ENCODE data around the gene WNK2.
"Not testable (repeated sequence)": the region's sequence is repeated elsewhere in the genome, so short reads cannot be mapped to it uniquely, and the experiment has no call there.

WNK2 gene

GRCh38 chr9:93183663-93184431 lies at the start of gene WNK2:
Gene WNK2 (plus strand): TSS chr9:93184139. CDS start chr9:93184930, 791 bp downstream.
- in situ Hi-C loops (cut with MboI; ENCODE audit: low sequenced_read_pairs): no loop called here

GRCh38 chr9:93134740-93135444 lies 49.0 kb upstream of the WNK2 start:
- H3K36me3 ChIP-seq (replicated peaks): no peaks in the 10 kb centered on the region
- in situ Hi-C loops (cut with MboI; ENCODE audit: low sequenced_read_pairs): no loop called here
- H3K27me3 ChIP-seq (ENCODE audit: low read depth): no peaks in the 10 kb centered on the region

More at GRCh38 chr9:93183663-93184431, at the start of gene WNK2:
- no peaks in the 10 kb centered on the region for H3K9me3 ChIP-seq
- H3K4me1 ChIP-seq: peaks cover 18% of the 10 kb centered on the region
- peak within 1 kb of the TSS; percentile 59 for H3K4me3 ChIP-seq
- peak in 1 of 2 experiments; percentile 60 for DNase-seq (ENCODE audit: low spot score in 2 of 2)
- H3K27me3 ChIP-seq (ENCODE audit: low read depth): no peaks in the 10 kb centered on the region
- H3K36me3 ChIP-seq (replicated peaks): peaks cover 3% of the 10 kb centered on the region

DNA sequence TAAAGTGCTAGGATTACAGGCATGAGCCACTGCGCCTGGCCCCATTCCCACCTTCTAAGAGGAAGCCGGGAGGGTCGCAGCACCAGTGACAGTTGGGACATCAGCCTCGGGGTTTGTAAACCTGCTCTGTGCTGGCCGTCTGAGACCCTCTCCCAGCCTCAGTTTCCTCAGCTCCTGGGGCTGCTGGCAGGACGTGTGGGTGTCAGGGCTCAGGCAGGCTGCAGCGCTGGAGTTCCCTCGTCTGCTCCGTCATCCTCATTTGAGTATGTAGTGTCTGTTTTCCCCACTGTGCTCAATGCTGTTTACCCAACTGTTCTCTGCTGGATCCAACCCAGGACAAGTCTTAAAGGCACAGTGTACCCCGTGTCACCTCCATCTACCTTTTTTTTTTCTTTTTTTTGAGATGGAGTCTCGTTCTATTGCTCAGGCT lies 47.9 kb upstream of the WNK2 start:
- Histone ChIP-seq H3K4me1 (peaks cover 13% of the 10 kb centered on the region), H3K36me3 (replicated peaks) (no peaks in the 10 kb centered on the region), H3K27me3 (ENCODE audit: low read depth) (no peaks in the 10 kb centered on the region), H3K9me3 (no peaks in the 10 kb centered on the region), H3K4me3 (no peak overlapping the region)
- in situ Hi-C loops (cut with MboI; ENCODE audit: low sequenced_read_pairs): no loop called here
- no peak for DNase-seq (ENCODE audit: low spot score in 2 of 2)

More at GRCh38 chr9:93134740-93135444, 49.0 kb upstream of the WNK2 start:
- Histone ChIP-seq H3K4me3 (peak overlapping the region; percentile 84), H3K9me3 (no peaks in the 10 kb centered on the region), H3K4me1 (peaks cover 13% of the 10 kb centered on the region)
- no peak for DNase-seq (ENCODE audit: low spot score in 2 of 2)

GRCh38 chr9:93137362-93137761 lies 46.6 kb upstream of the WNK2 start:
- Histone ChIP-seq H3K9me3 (no peaks in the 10 kb centered on the region), H3K4me3 (no peak overlapping the region), H3K4me1 (peaks cover 13% of the 10 kb centered on the region), H3K36me3 (replicated peaks) (no peaks in the 10 kb centered on the region), H3K27me3 (ENCODE audit: low read depth) (no peaks in the 10 kb centered on the region)
- no peak for DNase-seq (ENCODE audit: low spot score in 2 of 2)
- in situ Hi-C loops (cut with MboI; ENCODE audit: low sequenced_read_pairs): no loop called here

GRCh38 chr9:93138171-93138764 lies 45.7 kb upstream of the WNK2 start:
- no peaks in the 10 kb centered on the region for H3K27me3 ChIP-seq (ENCODE audit: low read depth)
- in situ Hi-C loops (cut with MboI; ENCODE audit: low sequenced_read_pairs): no loop called here
- DNase-seq (ENCODE audit: low spot score in 2 of 2): no peak

GRCh38 chr9:93139365-93140182 lies 44.4 kb upstream of the WNK2 start:
- DNase-seq (ENCODE audit: low spot score in 2 of 2): no peak
- H3K4me1 ChIP-seq: peaks cover 2% of the 10 kb centered on the region
- H3K27me3 ChIP-seq (ENCODE audit: low read depth): no peaks in the 10 kb centered on the region
- in situ Hi-C loops (cut with MboI; ENCODE audit: low sequenced_read_pairs): no loop called here
- H3K4me3 ChIP-seq: no peak overlapping the region
- no peaks in the 10 kb centered on the region for H3K36me3 ChIP-seq (replicated peaks)
- H3K9me3 ChIP-seq: no peaks in the 10 kb centered on the region

More at GRCh38 chr9:93138171-93138764, 45.7 kb upstream of the WNK2 start:
- H3K4me3 ChIP-seq: no peak overlapping the region
- no peaks in the 10 kb centered on the region for H3K36me3 ChIP-seq (replicated peaks)
- no peaks in the 10 kb centered on the region for H3K9me3 ChIP-seq
- peaks cover 6% of the 10 kb centered on the region for H3K4me1 ChIP-seq

DNA sequence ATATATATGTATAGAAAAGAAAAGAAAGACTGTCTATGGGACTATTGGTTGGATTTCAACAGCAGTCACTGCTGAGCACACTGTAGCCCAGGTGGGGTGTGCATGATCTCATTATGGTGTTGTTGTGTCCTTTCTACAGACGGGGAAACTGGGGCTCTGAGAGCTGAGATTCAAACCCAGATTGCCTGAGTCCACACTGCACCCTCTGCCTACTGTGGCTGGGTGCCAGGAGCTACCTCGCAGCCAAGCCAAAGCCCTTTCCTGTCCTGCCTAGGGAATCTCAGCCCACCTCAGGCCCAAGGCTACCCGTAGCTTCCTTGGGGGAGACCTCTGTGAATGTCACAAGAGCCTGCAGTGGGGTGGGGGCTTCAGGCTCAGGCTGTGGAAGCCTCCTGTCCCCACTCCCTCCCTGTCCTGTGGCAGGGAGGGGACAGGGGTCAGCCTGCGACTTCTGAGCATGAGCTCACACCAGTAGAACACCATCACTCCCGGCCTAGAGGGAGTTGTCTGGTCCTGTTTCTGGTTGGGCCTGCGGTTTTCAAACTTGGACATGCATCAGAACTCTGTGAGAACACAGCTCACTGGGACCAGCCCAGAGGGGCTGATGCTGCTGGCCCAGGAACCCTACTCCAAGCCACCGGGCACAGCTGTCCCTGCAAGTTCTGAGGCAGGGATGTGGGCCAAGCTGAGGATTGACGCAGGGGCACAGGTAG lies 42.0 kb upstream of the WNK2 start:
- in situ Hi-C loops (cut with MboI; ENCODE audit: low sequenced_read_pairs): no loop called here
- Histone ChIP-seq H3K36me3 (replicated peaks) (no peaks in the 10 kb centered on the region), H3K4me3 (no peak overlapping the region), H3K27me3 (ENCODE audit: low read depth) (no peaks in the 10 kb centered on the region), H3K9me3 (no peaks in the 10 kb centered on the region), H3K4me1 (no peaks in the 10 kb centered on the region)
- no peak for DNase-seq (ENCODE audit: low spot score in 2 of 2)

DNA sequence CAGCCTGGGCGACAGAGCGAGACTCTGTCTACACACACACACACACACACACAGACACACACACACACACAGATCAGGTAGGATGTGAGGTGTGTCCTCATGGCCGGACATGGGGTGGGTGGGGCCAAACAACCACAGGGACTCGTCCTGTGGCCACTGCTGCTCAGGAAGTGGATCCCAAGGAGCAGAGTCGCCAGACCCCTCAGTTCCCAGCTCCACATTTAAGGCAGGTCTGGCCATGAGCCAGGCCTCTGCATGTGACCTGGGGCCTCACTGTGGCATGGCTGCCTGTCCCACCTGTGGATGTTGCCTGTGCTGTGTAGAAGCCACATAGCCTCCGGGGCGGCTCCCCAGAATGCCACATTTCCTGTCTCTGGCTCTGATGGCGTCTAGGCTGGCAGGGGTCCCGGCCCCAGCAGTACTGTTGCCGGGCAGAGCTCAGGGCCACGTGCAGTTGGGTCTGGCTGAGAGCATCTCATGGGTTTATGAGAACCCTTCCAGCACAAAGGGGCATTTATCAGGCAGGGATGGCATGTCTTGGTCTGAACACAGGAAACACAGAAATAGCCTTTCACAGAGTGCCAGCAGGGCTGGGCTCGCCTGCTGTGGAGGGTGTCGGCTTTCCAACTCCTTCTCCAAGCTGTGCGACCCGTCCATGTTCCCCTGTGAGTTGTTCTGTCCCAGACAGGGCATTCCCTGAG lies 40.0 kb upstream of the WNK2 start:
- DNase-seq (ENCODE audit: low spot score in 2 of 2): no peak
- Histone ChIP-seq H3K27me3 (ENCODE audit: low read depth) (no peaks in the 10 kb centered on the region), H3K36me3 (replicated peaks) (no peaks in the 10 kb centered on the region), H3K9me3 (no peaks in the 10 kb centered on the region), H3K4me1 (no peaks in the 10 kb centered on the region), H3K4me3 (no peak overlapping the region)
- in situ Hi-C loops (cut with MboI; ENCODE audit: low sequenced_read_pairs): no loop called here

DNA sequence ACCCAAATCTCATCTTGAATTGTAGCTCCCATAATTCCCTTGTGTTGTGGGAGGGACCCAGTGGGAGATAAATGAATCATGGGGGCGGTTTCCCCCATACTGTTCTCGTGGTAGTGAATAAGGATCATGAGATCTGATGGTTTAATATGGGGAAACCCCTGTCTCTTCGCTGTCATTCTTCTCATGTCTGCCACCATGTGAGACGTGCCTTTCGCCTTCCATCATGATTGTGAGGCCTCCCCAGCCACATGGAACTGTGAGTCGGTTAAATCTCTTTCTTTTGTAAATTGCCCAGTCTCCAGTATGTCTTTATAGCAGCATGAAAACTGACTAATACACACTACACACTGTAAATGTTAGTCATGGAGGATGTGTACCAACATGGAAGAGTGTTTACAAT lies 37.2 kb upstream of the WNK2 start:
- H3K36me3 ChIP-seq (replicated peaks); H3K4me1 ChIP-seq; H3K27me3 ChIP-seq (ENCODE audit: low read depth); H3K4me3 ChIP-seq; H3K9me3 ChIP-seq; DNase-seq (ENCODE audit: low spot score in 2 of 2); in situ Hi-C loops (cut with MboI; ENCODE audit: low sequenced_read_pairs): not testable (repeated sequence)

- Histone ChIP-seq H3K36me3 (replicated peaks) (no peaks in the 10 kb centered on the region), H3K27me3 (ENCODE audit: low read depth) (no peaks in the 10 kb centered on the region), H3K9me3 (no peaks in the 10 kb centered on the region), H3K4me3 (no peak overlapping the region), H3K4me1 (no peaks in the 10 kb centered on the region)
- in situ Hi-C loops (cut with MboI; ENCODE audit: low sequenced_read_pairs): no loop called here
- no peak for DNase-seq (ENCODE audit: low spot score in 2 of 2)
Measured at GRCh38 chr9:93147632-93148031, 36.3 kb upstream of the WNK2 start.

DNA sequence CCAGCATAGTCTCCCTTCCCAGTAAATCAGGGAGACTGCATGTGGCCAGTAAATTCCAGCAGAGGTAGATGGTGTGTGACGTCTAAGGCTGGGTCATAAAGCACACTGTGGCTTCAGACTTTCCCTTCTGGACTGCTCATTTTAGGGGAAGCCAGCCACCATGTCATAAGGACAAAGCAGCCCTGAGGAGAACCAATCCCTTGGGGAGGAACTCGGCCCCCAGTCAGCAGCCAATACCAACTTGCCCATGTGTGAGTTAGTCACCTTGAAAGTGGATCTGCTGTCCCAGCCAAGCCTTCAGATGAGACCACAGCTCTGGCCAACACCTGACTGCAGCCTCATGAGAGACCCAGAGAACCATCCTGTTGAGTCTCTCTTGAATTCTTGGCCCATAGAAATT lies 35.2 kb upstream of the WNK2 start:
- no peak for DNase-seq (ENCODE audit: low spot score in 2 of 2)
- in situ Hi-C loops (cut with MboI; ENCODE audit: low sequenced_read_pairs): no loop called here
- H3K4me1 ChIP-seq: no peaks in the 10 kb centered on the region
- no peaks in the 10 kb centered on the region for H3K36me3 ChIP-seq (replicated peaks)
- H3K27me3 ChIP-seq (ENCODE audit: low read depth): no peaks in the 10 kb centered on the region
- H3K4me3 ChIP-seq: no peak overlapping the region
- H3K9me3 ChIP-seq: no peaks in the 10 kb centered on the region

DNA sequence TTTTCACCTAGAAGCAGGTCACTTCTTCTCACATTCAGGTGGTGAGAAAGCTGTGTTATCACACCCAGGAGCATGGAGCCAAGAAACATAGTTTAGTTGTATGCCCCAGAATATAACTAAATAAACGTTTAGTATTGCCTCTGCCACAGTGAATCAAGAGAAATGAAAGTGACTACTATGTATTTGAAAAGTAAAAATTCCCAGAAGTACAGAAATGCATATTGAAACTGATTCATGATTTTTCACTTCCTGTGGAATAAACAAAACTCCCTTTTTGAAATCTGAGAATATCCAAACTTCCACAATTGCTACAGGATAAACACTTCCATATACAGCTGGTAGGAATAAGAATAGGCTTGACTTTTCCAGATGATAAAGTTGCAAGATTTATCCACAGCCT lies 34.6 kb upstream of the WNK2 start:
- no peak for DNase-seq (ENCODE audit: low spot score in 2 of 2)
- H3K27me3 ChIP-seq (ENCODE audit: low read depth): no peaks in the 10 kb centered on the region
- no peaks in the 10 kb centered on the region for H3K9me3 ChIP-seq
- H3K4me3 ChIP-seq: no peak overlapping the region
- H3K4me1 ChIP-seq: no peaks in the 10 kb centered on the region
- H3K36me3 ChIP-seq (replicated peaks): no peaks in the 10 kb centered on the region
- in situ Hi-C loops (cut with MboI; ENCODE audit: low sequenced_read_pairs): no loop called here
